Lower lobe of right lung (tissue), 2 donors: ENCODE results near the gene CABLES1. TPM values are rescaled to one million over a fixed set of nuclear protein-coding genes. Genes with fewer than 3 reads are reported as not detected.

Experiments used
- ATAC-seq, 2 donors: fragments of 200-7000 bp; cut with Tn5 transposase; one replicate each; pipeline ENCODE4 v1.9.1; 2020 to 2022; ENCODE audit warnings: mild to moderate bottlenecking in 2 of 2, moderate library complexity in 2 of 2
- DNase-seq: peaks from one replicate; pipeline ENCODE4 v3.0.0-alpha.2; 2020
- H3K27ac ChIP-seq: fragments of 200-600 bp; one replicate; pipeline ENCODE4 v1.8.0; 2022
- H3K27me3 ChIP-seq: fragments of 200-600 bp; one replicate; pipeline ENCODE4 v1.8.0; 2022; ENCODE audit warnings: low read depth
- H3K36me3 ChIP-seq: fragments of 200-600 bp; one replicate; pipeline ENCODE4 v1.8.0; 2022; ENCODE audit warnings: mild to moderate bottlenecking
- H3K4me1 ChIP-seq: fragments of 200-600 bp; one replicate; pipeline ENCODE4 v1.8.0; 2022
- H3K4me3 ChIP-seq: fragments of 200-600 bp; one replicate; pipeline ENCODE4 v1.8.0; 2022; ENCODE audit warnings: mild to moderate bottlenecking
- H3K9me3 ChIP-seq: fragments of 200-600 bp; one replicate; pipeline ENCODE4 v1.8.0; 2022
- CTCF ChIP-seq: fragments of 200-600 bp; IDR thresholded peaks from one replicate; pipeline ENCODE4 v1.8.0; 2022; ENCODE audit warnings: antibody characterized with exemption, mild to moderate bottlenecking
- intact Hi-C: fragments of 100-400 bp; cut with DNase I; formaldehyde crosslinking; loops from one replicate; pipeline ENCODE4 v1.11.0; 2022
- total RNA-seq: library from RNA; stranded (reverse); fragmentation: NEBNext Ultra II Directional; extraction: Animal tissue kit (Norgen Biotek cat#: 25700); gene quantifications from one replicate; pipeline ENCODE4 v1.2.1, GENCODE V29; 2021
- donor health status: DM: no; HTN: yes; CAD: no; lungs with severe emphysema.

Gene CABLES1
- total RNA-seq, 1 donor from 2014 or later, result 44.2 TPM

- Histone ChIP-seq H3K9me3 (no peaks in the 10 kb centered on the region), H3K4me3 (no peak overlapping the region), H3K36me3 (peaks cover 21% of the 10 kb centered on the region), H3K27ac (peak overlapping the region; percentile 59), H3K27me3 (no peaks in the 10 kb centered on the region), H3K4me1 (peaks cover 30% of the 10 kb centered on the region)
- no peak for TF ChIP-seq CTCF
- DNase-seq (no peak), ATAC-seq (peak; percentile 61 to 67)
- intact Hi-C loops, result no loop called here
These were observed 61.1 kb downstream of the CABLES1 start for GRCh38 chr18:23196119-23197007.

GRCh38 chr18:23198217-23198845 lies 63.0 kb downstream of the CABLES1 start:
- ATAC-seq, result no peak
- no peak for TF ChIP-seq CTCF
- intact Hi-C loops, result no loop called here
- DNase-seq, result no peak
- Histone ChIP-seq H3K9me3 (no peaks in the 10 kb centered on the region), H3K4me1 (peaks cover 18% of the 10 kb centered on the region), H3K27me3 (no peaks in the 10 kb centered on the region), H3K36me3 (peaks cover 21% of the 10 kb centered on the region), H3K4me3 (no peak overlapping the region), H3K27ac (no peak overlapping the region)

GRCh38 chr18:23200756-23201155 lies 65.5 kb downstream of the CABLES1 start:
- Histone ChIP-seq H3K36me3 (peaks cover 21% of the 10 kb centered on the region), H3K4me1 (peaks cover 12% of the 10 kb centered on the region), H3K27me3 (no peaks in the 10 kb centered on the region), H3K27ac (no peak overlapping the region), H3K9me3 (no peaks in the 10 kb centered on the region), H3K4me3 (no peak overlapping the region)
- DNase-seq, result no peak
- no peak for TF ChIP-seq CTCF
- ATAC-seq, result no peak
- intact Hi-C loops, result no loop called here

GRCh38 chr18:23201741-23202140 lies 66.5 kb downstream of the CABLES1 start:
- DNase-seq, result no peak
- intact Hi-C loops, result no loop called here
- ATAC-seq, result no peak
- no peak overlapping the region for H3K27ac ChIP-seq
- H3K4me1 ChIP-seq, result peaks cover 3% of the 10 kb centered on the region
- H3K36me3 ChIP-seq, result peaks cover 17% of the 10 kb centered on the region
- no peaks in the 10 kb centered on the region for H3K27me3 ChIP-seq
- no peak overlapping the region for H3K4me3 ChIP-seq
- no peak for TF ChIP-seq CTCF
- no peaks in the 10 kb centered on the region for H3K9me3 ChIP-seq

- Histone ChIP-seq H3K9me3 (no peaks in the 10 kb centered on the region), H3K27me3 (no peaks in the 10 kb centered on the region), H3K27ac (no peak overlapping the region), H3K4me1 (no peaks in the 10 kb centered on the region), H3K4me3 (no peak overlapping the region), H3K36me3 (no peaks in the 10 kb centered on the region)
- intact Hi-C loops, result no loop called here
- ATAC-seq (no peak), DNase-seq (no peak)
- no peak for TF ChIP-seq CTCF
These were observed 68.7 kb downstream of the CABLES1 start for GRCh38 chr18:23203891-23204432.
